GM18868 (cell line): ENCODE results near the gene RSPH4A.
"Not testable (repeated sequence)": the region's sequence is repeated elsewhere in the genome, so short reads cannot be mapped to it uniquely, and the experiment has no call there.

Source experiments
- ATAC-seq: cut with Tn5 transposase; IDR thresholded peaks from one replicate; pipeline ENCODE4 v1.9.1; 2021; ENCODE audit warnings: mild to moderate bottlenecking, moderate library complexity; ENCODE audit not compliant: unreplicated experiment

Gene RSPH4A

GRCh38 chr6:116615937-116616736, at the start of gene RSPH4A:
TSS of gene RSPH4A (plus strand) at chr6:116616479. CDS start at chr6:116616624, 145 bp downstream.
- peak; percentile 100 for ATAC-seq

- ATAC-seq, result no peak
Observed at GRCh38 chr6:116568111-116568510, 48.2 kb upstream of the RSPH4A start.

- ATAC-seq, result no peak
Observed at GRCh38 chr6:116568821-116569755, 47.2 kb upstream of the RSPH4A start.

DNA sequence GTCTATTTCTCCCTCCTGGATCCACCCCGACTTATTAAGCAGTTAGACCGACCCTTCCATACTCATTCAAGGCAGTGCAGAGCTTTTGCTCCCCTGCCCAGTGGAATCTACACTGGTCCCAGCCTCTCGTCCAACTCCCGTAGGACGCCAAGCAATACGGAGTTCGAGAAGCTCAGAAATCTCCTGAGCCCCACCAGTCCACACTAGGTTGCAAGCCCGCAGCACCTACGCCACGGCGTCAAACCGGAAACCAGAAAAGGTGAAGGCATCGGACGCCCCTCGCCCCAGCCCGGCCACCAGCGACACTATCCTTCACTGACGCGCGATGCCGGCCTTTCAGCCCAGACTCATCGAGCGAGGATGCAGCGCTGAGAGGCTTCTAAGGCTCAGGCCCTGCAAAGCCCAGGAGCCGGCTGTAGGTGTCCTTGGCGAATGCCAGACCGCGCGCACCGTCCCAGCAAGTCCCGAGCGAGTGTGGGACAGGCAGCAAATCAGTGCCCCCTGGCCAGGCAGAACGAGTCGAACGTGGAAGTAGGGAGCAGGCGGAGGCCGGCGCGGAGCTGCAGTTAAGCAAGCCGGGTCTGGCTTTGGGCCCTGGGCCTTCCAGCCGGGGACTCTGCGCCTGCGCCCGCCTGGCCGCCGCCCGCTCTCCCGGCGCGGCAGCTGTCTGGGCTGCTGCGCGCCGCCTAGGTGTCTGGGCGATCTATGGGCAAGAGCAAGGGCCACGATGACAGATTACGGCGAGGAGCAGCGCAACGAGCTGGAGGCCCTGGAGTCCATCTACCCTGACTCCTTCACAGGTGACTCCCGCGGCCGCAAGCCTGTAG, 45.2 kb upstream of the RSPH4A start, which contains the start of gene RWDD1:
RWDD1 (plus strand) TSS at position 649 of the 827 bp plus-strand sequence; CDS start at position 728, 79 bp downstream.
- ATAC-seq, result peak; percentile 95

GRCh38 chr6:116571683-116572000, 44.6 kb upstream of the RSPH4A start:
- ATAC-seq, result no peak

DNA sequence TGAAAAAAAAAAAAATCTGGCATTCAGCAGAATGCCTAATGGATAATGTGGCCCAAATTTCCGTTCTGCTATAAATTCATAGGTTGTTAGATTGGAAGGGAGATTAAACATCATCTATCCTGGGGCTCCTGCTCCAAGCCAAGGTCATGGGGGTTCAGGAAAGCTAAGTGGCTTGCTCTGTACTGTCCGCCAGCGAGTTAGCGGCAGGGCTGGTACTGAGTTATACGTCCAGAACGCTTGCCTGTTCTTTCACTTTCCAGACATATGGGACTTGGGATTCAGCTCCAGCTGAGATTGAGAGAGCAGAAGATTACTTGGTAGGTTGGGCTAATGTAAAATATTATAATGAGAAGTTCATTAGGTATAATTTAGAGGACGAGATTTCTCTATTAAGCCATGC, 44.1 kb upstream of the RSPH4A start:
- ATAC-seq, result no peak

DNA sequence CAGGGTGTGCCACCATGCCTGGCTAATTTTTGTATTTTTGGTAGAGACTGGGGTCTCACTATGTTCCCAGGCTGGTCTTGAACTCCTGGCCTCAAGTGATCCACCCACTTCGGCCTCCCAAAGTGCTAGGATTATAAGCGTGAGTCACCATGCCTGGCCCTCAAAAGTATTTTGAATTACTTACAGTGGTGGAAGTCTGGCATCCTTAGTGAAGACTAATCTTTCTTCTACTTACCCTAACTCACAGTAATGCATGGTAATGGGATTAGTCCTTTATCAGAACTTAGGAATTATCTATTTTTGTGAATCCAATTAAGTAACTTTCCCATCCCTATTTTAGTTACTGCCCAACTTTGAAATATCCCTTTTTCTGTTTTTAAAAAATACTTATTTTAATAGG, 41.1 kb upstream of the RSPH4A start:
- ATAC-seq, result no peak

GRCh38 chr6:116577486-116577885, 38.8 kb upstream of the RSPH4A start:
- ATAC-seq, result no peak

DNA sequence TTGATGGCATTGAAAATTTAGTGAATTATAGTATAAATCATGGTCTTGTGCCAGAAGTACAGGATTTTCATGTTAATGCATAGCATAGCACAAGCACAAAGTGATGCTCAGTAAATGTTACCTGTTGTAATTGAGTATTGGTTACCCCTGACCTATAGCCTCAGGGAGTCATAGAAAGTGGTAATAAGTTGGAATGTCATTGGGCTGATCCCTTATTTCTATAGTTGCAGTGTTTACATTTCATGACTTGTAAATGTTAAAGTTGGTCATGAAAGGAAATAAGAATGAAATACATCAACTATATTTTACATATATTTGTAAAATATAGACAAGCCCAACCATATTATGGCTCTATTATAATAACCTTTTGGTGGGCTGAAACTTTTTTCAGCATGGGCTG, 37.9 kb upstream of the RSPH4A start:
- ATAC-seq, result no peak

GRCh38 chr6:116579143-116579542, 37.1 kb upstream of the RSPH4A start:
- ATAC-seq, result no peak

- no peak for ATAC-seq
Observed at GRCh38 chr6:116580198-116580597, 36.1 kb upstream of the RSPH4A start.

- ATAC-seq, result no peak
Observed at GRCh38 chr6:116586276-116586675, 30.0 kb upstream of the RSPH4A start.

GRCh38 chr6:116586738-116587137, 29.5 kb upstream of the RSPH4A start:
- ATAC-seq, result no peak

GRCh38 chr6:116595247-116595646, 21.0 kb upstream of the RSPH4A start:
- ATAC-seq, result no peak

DNA sequence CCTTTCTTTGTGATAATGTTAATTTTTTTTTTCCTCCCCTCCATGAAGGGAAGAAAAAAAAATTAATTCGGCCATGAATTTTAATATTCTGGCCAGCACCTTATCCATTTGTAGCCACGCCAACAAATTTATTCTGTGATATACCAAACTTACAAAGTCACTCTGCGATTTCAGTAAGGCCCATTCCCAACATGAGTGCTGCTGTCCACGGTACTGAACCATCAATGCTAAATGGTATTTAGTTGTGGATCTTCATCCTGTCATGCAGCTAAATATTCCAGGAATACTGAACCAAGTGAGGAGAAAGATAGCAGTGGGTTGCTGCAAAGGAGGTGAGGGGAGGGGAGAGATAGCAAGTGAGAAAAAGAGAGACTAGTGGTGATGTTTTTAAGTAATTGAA, 19.5 kb upstream of the RSPH4A start:
- no peak for ATAC-seq

DNA sequence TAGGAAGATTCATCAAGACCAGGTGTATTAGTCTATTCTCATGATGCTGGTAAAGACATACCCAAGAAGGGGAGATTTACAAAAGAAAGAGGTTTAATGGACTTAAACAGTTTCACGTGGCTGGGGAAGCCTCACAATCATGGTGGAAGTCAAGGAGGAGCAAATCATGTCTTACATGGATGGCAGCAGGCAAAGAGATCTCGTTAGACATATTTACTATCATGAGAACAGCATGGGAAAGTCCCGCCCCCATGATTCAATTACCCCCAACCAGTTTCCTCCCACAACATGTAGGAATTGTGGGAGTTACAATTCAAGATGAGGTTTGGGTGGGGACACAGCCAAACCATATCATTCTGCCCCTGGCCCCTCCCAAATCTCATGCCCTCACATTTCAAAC, 12.4 kb upstream of the RSPH4A start:
- ATAC-seq, result not testable (repeated sequence)

DNA sequence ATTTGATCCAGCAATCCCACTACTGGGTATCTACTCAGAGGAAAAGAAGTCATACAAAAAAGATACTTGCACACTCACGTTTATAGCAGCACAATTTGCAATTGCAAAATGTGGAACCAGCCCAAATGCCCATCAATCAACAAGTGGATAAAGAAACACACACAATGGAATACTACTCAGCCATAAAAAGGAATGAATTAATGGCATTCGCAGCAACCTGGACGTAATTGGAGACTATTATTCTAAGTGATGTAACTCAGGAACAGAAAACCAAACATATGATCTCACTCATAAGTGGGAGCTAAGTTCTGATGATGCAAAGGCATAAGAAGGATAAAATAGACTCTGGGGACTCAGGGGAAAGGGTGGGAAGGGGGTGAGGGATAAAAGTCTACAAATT, 11.4 kb upstream of the RSPH4A start:
- not testable (repeated sequence) for ATAC-seq

- ATAC-seq, result no peak
Observed at GRCh38 chr6:116605935-116606334, 10.3 kb upstream of the RSPH4A start.

- no peak for ATAC-seq
Observed at GRCh38 chr6:116611056-116611455, 5.2 kb upstream of the RSPH4A start.

GRCh38 chr6:116616737-116617053, 416 bp downstream of the RSPH4A start:
- ATAC-seq, result peak; percentile 18
